ENCODE results near the gene SF3B5.

GRCh38 chr6:144133225-144133821, 38.0 kb upstream of the SF3B5 start:
- TF ChIP-seq CREB1 (IDR thresholded peaks at IDR 0.05) (no peak), CBX8 (IDR thresholded peaks at IDR 0.05; ENCODE audit: borderline replicate concordance, low read depth, low read length) (no peak), CTCF (IDR thresholded peaks at IDR 0.05; ENCODE audit: control extremely low read depth in 1 of 3, insufficient read depth in 1 of 3, low read depth in 1 of 3, low read length in 3 of 3) (no peak), RAD21 (IDR thresholded peaks at IDR 0.05 in 1 of 2, conservative IDR thresholded peaks at IDR 0.05 in 1 of 2; ENCODE audit: low read depth in 2 of 2, low read length in 2 of 2) (no peak), SIN3A (conservative IDR thresholded peaks at IDR 0.05 in 1 of 2, IDR thresholded peaks at IDR 0.05 in 1 of 2; ENCODE audit: low read depth in 1 of 2, low read length in 2 of 2) (no peak), JUN (IDR thresholded peaks at IDR 0.05; ENCODE audit: low read depth, low read length) (no peak), BRCA1 (IDR thresholded peaks at IDR 0.05; ENCODE audit: low read depth, low read length) (no peak), TBP (IDR thresholded peaks at IDR 0.05; ENCODE audit: low read depth, low read length) (no peak), RNF2 (IDR thresholded peaks at IDR 0.05; ENCODE audit: borderline replicate concordance, low read depth, low read length, missing control alignments, poor library complexity, severe bottlenecking) (no peak), EP300 (IDR thresholded peaks at IDR 0.05; ENCODE audit: borderline replicate concordance in 1 of 2, low read depth in 2 of 2, low read length in 2 of 2) (no peak), TCF12 (IDR thresholded peaks at IDR 0.05; ENCODE audit: low read depth, low read length) (no peak), ZNF274 (IDR thresholded peaks at IDR 0.05; ENCODE audit: borderline replicate concordance, extremely low read depth, low read length) (no peak), GABPA (IDR thresholded peaks at IDR 0.05; ENCODE audit: borderline replicate concordance, insufficient read depth, low read length) (no peak)
- TF ChIP-seq, protein P1, sequence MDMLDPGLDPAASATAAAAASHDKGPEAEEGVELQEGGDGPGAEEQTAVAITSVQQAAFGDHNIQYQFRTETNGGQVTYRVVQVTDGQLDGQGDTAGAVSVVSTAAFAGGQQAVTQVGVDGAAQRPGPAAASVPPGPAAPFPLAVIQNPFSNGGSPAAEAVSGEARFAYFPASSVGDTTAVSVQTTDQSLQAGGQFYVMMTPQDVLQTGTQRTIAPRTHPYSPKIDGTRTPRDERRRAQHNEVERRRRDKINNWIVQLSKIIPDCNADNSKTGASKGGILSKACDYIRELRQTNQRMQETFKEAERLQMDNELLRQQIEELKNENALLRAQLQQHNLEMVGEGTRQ (IDR thresholded peaks at IDR 0.05; ENCODE audit: low read length): no peak
